Measurements from ENCODE around the gene FNIP1. TPM values are rescaled to one million over a fixed set of nuclear protein-coding genes. Genes with fewer than 3 reads are reported as not detected.

FNIP1 gene
- total and polyA plus RNA-seq, 12 donors = 2.8 to 41.7 (median 32.7) TPM

GRCh38 chr5:131672776-131673175 lies 124.0 kb downstream of the FNIP1 start:
- ATAC-seq = peak in 5 of 8 donors; percentile 38 to 66 (median 58)
- no peaks in the 10 kb centered on the region for H3K9me3 ChIP-seq
- intact Hi-C loops (cut with DNase I) = loop anchor here in 2 of 10 donors (10.0 kb wide), 1 partner anchor 122 kb away; the partner anchor contains the start of gene FNIP1 (in 2 of the 2)
- peak overlapping the region; percentile 52 to 85 (median 72) for H3K27ac ChIP-seq
- H3K27me3 ChIP-seq = no peaks in the 10 kb centered on the region
- H3K4me1 ChIP-seq = peaks cover 4 to 51% (median 36%) of the 10 kb centered on the region in 9 donors
- no peak overlapping the region for H3K4me3 ChIP-seq
- DNase-seq = no peak
- 54 to 55% methylated on average over 6 of the region's 6 CpGs for WGBS, 2 donors
- H3K36me3 ChIP-seq = peaks cover 0 to 87% (median 15%) of the 10 kb centered on the region in 9 donors
- no peak for TF ChIP-seq CTCF (IDR thresholded peaks at IDR 0.05)

GRCh38 chr5:131671994-131672655 lies 124.7 kb downstream of the FNIP1 start:
- peaks cover 0 to 86% (median 15%) of the 10 kb centered on the region in 9 donors for H3K36me3 ChIP-seq
- intact Hi-C loops (cut with DNase I) = loop anchor here in 2 of 10 donors (10.0 kb wide), 1 partner anchor 123 kb away; the partner anchor contains the start of gene FNIP1 (in 2 of the 2)

GRCh38 chr5:131671409-131671808 lies 125.4 kb downstream of the FNIP1 start:
- ATAC-seq (peak in 3 of 8 donors; percentile 20 to 41 (median 37)), DNase-seq (no peak)
- H3K27ac ChIP-seq = peak overlapping the region; percentile 52 to 85 (median 72)
- TF ChIP-seq CTCF (IDR thresholded peaks at IDR 0.05) = no peak
- intact Hi-C loops (cut with DNase I) = loop anchor here in 2 of 10 donors (10.0 kb wide), 1 partner anchor 123 kb away; the partner anchor contains the start of gene FNIP1 (in 2 of the 2)
- H3K27me3 ChIP-seq = no peaks in the 10 kb centered on the region
- H3K4me1 ChIP-seq = peaks cover 4 to 47% (median 36%) of the 10 kb centered on the region in 9 donors
- peaks cover 0 to 86% (median 15%) of the 10 kb centered on the region in 9 donors for H3K36me3 ChIP-seq
- H3K9me3 ChIP-seq = no peaks in the 10 kb centered on the region
- no peak overlapping the region for H3K4me3 ChIP-seq

More at GRCh38 chr5:131671994-131672655, 124.7 kb downstream of the FNIP1 start:
- no peaks in the 10 kb centered on the region for H3K27me3 ChIP-seq
- ATAC-seq (peak; percentile 80 to 95 (median 92)), DNase-seq (peak in 1 of 2 donors; percentile 36)
- 17 to 25% methylated on average over 2 of the region's 2 CpGs for WGBS, 2 donors
- H3K4me1 ChIP-seq = peaks cover 4 to 47% (median 36%) of the 10 kb centered on the region in 9 donors
- no peak overlapping the region for H3K4me3 ChIP-seq
- H3K9me3 ChIP-seq = no peaks in the 10 kb centered on the region
- no peak for TF ChIP-seq CTCF (IDR thresholded peaks at IDR 0.05)
- H3K27ac ChIP-seq = peak overlapping the region; percentile 52 to 85 (median 72)

GRCh38 chr5:131664929-131665328 lies 131.9 kb downstream of the FNIP1 start:
- intact Hi-C loops (cut with DNase I) = no loop called here
- H3K27ac ChIP-seq = no peak overlapping the region
- WGBS, 2 donors = 98 to 100% methylated on average over 1 of the region's 1 CpG
- peaks cover 0 to 95% (median 19%) of the 10 kb centered on the region in 9 donors for H3K36me3 ChIP-seq
- no peak for TF ChIP-seq CTCF (IDR thresholded peaks at IDR 0.05)
- H3K27me3 ChIP-seq = no peaks in the 10 kb centered on the region
- DNase-seq (no peak), ATAC-seq (no peak)
- peaks cover 0 to 17% (median 4%) of the 10 kb centered on the region in 11 donors for H3K9me3 ChIP-seq
- no peak overlapping the region for H3K4me3 ChIP-seq
- peaks cover 0 to 7% (median 0%) of the 10 kb centered on the region in 9 donors for H3K4me1 ChIP-seq
